Muscle layer of colon (tissue), 2 donors: ENCODE measurements around the gene CSK.

ENCODE experiments used
- H3K27ac ChIP-seq: one replicate; pipeline ENCODE4 v1.7.0; 2013; ENCODE audit warnings: low read depth, mild to moderate bottlenecking, low read length, moderate library complexity
- H3K27me3 ChIP-seq, 2 donors: one replicate each; pipeline ENCODE4 v1.7.0; 2013; ENCODE audit warnings: low read length in 2 of 2, mild to moderate bottlenecking in 2 of 2; ENCODE audit not compliant: insufficient read depth in 2 of 2, control insufficient read depth in 1 of 2
- H3K36me3 ChIP-seq: one replicate; pipeline ENCODE4 v1.7.0; 2013; ENCODE audit warnings: mild to moderate bottlenecking, low read length; ENCODE audit not compliant: insufficient read depth
- H3K4me1 ChIP-seq: one replicate; pipeline ENCODE4 v1.7.0; 2013; ENCODE audit warnings: mild to moderate bottlenecking, low read length; ENCODE audit not compliant: insufficient read depth
- H3K4me3 ChIP-seq, 2 donors: one replicate each; pipeline ENCODE4 v1.7.0; 2013; ENCODE audit warnings: low read length in 2 of 2, low read depth in 1 of 2, mild to moderate bottlenecking in 1 of 2, moderate library complexity in 1 of 2
- H3K9ac ChIP-seq: one replicate; pipeline ENCODE4 v1.7.0; 2013; ENCODE audit warnings: low read length
- H3K9me3 ChIP-seq: one replicate; pipeline ENCODE4 v1.7.0; 2013; ENCODE audit warnings: mild to moderate bottlenecking, low read length
- donor health status: abdominal sarcoma.
- donor health status: Adenocarcinoma of cecum.

CSK gene

DNA sequence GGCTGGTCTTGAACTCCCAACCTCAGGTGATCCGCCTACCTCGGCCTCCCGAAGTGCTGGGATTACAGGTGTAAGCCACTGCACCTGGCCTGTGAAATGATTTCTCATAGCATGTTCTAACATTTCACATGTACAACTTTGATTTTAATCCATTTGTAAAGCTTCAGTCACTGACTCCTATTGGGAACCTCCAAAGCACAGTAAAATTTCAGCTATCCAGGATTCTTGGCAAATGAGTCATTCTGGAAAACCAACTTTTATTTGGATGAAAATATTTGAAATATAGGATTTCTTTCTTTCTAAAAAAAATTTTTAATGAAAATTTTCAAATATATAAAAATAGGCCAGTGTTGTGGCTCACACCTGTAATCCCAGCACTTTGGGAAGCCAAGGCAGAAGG is 28.1 kb downstream of the CSK start:
- Histone ChIP-seq H3K27ac (no peak overlapping the region), H3K9me3 (no peaks in the 10 kb centered on the region), H3K4me1 (peaks cover 3% of the 10 kb centered on the region), H3K36me3 (no peaks in the 10 kb centered on the region), H3K9ac (no peak overlapping the region), H3K4me3 (no peak overlapping the region), H3K27me3 (no peaks in the 10 kb centered on the region)

DNA sequence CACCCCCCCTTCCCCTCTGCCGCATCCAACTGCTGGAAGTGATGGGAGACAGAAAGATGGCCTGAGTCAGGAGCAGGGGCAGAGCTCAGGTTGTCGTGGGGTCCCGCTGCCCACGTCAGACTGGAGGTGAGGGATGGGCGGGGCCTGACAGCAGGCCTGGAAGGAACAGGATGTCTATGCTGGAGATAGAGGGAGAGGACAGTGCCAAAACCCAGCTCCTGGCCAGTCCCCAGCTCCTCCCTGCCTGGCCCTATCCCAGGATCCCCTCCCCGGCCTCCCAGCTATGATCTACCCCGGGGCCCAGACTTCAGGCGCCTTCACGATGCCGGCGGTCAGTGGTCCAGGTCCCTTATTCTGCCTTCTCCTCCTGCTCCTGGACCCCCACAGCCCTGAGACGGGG is 30.7 kb downstream of the CSK start, which contains the start of gene LMAN1L:
LMAN1L (plus strand) TSS at position 303 of the 400 bp plus-strand sequence; CDS start at position 323, 20 bp downstream.
- no peaks in the 10 kb centered on the region for H3K36me3 ChIP-seq
- no peaks in the 10 kb centered on the region for H3K27me3 ChIP-seq
- no peaks in the 10 kb centered on the region for H3K9me3 ChIP-seq
- no peak within 1 kb of the TSS for H3K4me3 ChIP-seq
- peaks cover 14% of the 10 kb centered on the region for H3K4me1 ChIP-seq
- no peak within 1 kb of the TSS for H3K27ac ChIP-seq
- H3K9ac ChIP-seq, result no peak within 1 kb of the TSS

DNA sequence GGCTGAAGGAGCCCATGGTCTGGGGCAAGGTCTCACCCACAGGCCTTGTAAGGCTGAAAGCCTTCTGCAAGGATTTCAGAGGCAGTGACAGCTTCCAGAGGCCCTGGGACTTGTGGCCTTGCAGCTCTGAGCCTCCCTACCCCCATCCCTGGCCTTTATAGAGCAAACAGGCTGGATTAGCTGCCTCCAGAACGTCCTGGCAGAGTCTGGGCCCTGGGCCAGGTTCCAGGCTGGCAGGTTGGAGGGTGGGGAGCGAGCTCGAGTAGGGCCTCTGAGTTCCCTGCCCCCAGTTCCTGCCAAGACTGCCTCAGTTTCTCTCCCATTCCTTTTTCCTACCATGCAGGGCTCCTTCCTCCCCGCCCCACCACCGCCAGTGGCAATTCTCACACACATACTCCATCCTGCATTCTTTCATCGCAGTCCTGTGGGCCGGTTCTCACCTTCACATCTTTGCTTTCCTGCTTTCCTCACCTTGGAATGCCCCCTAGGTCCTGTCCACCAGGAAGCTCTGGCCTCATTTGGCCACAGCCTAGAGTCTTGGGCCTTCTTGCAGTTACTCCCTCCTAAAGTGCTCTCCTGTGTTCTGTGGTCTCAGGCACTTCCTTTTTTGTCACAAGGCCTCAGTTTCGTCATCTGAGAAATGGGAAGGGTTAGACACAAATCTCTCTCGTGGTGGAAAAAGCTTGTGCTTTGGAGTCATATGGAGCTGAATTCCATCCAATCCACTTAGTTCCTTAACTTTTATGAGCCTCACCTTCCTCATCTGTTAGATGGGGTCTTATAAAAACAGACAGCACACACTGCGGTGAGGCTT is 33.4 kb downstream of the CSK start:
- peaks cover 14% of the 10 kb centered on the region for H3K4me1 ChIP-seq
- H3K9me3 ChIP-seq, result no peaks in the 10 kb centered on the region
- H3K4me3 ChIP-seq, result no peak overlapping the region
- no peak overlapping the region for H3K27ac ChIP-seq
- no peaks in the 10 kb centered on the region for H3K36me3 ChIP-seq
- no peak overlapping the region for H3K9ac ChIP-seq
- no peaks in the 10 kb centered on the region for H3K27me3 ChIP-seq

DNA sequence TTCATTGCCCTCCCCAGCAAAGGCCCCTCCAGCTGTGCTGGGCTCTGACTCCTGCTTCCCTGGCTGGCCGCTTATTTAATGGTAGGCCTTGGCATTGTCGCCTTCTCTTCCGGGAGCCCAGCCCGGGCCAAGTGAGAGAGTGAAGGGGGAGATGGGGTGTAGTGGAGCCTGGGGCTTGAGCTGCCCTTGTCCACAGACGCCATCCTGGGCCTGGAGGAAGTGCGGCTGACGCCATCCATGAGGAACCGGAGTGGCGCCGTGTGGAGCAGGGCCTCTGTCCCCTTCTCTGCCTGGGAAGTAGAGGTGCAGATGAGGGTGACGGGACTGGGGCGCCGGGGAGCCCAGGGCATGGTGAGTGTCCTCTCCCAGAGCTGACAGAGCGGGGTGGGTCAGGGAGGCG is 34.1 kb downstream of the CSK start:
- no peaks in the 10 kb centered on the region for H3K27me3 ChIP-seq
- no peak overlapping the region for H3K4me3 ChIP-seq
- no peak overlapping the region for H3K27ac ChIP-seq
- H3K9ac ChIP-seq, result no peak overlapping the region
- H3K36me3 ChIP-seq, result no peaks in the 10 kb centered on the region
- no peaks in the 10 kb centered on the region for H3K9me3 ChIP-seq
- H3K4me1 ChIP-seq, result peaks cover 14% of the 10 kb centered on the region

DNA sequence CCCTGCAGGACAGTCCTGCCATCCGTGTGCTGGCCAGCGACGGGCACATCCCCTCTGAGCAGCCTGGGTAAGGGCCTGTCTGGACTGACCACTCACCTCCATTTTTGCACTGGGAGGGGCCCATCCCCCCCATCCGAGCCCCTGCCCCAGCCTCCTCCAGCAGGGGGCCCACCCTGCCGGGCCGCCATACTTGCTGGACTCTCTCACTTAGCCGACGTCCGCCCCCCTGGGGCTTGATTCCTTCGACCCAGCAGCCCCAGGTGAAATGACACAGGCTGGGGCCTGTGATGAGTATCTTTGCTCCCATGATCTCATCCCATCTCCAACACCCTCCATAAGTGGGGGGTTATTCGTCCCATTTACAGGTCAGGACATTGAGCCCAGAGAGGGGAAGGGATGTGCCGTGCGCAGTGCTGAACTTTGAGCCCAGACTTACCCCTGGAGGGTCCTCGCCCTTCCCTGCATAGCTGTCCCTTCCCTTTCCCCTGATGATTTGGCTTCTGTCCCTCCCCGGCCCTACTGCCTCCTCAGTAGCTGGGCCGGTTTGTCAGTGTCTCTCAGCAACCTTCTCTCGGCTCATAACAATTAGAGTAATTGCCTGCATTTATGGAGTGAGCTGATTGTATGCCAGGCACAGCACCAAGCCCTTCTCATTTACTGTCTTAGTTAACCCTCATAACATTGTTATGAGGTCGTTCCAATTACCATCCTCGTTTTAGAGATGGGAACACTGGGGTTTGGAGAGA is 34.9 kb downstream of the CSK start:
- Histone ChIP-seq H3K9ac (no peak overlapping the region), H3K9me3 (no peaks in the 10 kb centered on the region), H3K27me3 (no peaks in the 10 kb centered on the region), H3K27ac (peak overlapping the region; percentile 51), H3K4me1 (peaks cover 14% of the 10 kb centered on the region), H3K4me3 (no peak overlapping the region), H3K36me3 (no peaks in the 10 kb centered on the region)

DNA sequence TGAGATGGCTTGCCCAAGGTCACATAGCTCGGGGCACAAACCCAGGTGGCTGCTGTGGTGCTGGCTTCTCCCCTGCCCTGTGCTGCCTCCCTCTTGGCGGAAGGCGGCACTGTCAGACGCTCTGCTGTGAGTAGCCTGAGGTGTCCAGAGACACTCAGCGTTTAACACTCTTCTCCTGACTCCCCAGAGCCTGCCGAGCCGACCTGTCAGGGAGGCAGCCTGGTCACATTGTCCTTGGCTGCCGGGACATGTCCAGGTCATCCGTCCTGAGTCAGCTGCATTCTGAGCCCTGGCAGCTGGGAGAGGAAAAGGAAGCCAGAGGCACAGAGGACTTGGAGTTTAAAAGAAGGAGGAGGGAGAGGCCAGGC is 35.5 kb downstream of the CSK start:
- H3K9ac ChIP-seq, result no peak overlapping the region
- H3K27ac ChIP-seq, result no peak overlapping the region
- no peaks in the 10 kb centered on the region for H3K27me3 ChIP-seq
- no peaks in the 10 kb centered on the region for H3K36me3 ChIP-seq
- no peaks in the 10 kb centered on the region for H3K9me3 ChIP-seq
- peaks cover 14% of the 10 kb centered on the region for H3K4me1 ChIP-seq
- H3K4me3 ChIP-seq, result no peak overlapping the region

DNA sequence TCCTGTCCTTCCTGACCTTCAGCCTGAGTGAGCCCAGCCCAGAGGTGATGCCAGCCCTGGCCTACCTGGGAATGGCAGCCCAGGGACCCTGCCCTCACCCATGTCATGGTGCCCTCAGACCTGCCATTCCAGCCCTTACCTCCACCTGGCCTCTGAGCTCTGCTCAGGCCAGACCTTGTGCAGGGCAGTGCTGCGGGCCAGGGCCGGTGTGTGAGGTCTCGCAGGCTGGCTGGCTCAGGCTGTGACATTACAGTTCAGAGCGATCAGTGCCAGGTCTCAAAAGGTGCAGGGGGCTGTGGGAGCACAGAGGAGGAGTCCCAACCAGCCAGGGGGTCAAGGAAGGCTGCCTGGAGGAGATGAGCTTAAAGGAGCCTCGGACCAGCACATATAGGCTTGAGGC is 38.2 kb downstream of the CSK start:
- Histone ChIP-seq H3K27me3 (no peaks in the 10 kb centered on the region), H3K27ac (no peak overlapping the region), H3K4me1 (peaks cover 10% of the 10 kb centered on the region), H3K36me3 (no peaks in the 10 kb centered on the region), H3K9me3 (no peaks in the 10 kb centered on the region), H3K9ac (no peak overlapping the region), H3K4me3 (no peak overlapping the region)

DNA sequence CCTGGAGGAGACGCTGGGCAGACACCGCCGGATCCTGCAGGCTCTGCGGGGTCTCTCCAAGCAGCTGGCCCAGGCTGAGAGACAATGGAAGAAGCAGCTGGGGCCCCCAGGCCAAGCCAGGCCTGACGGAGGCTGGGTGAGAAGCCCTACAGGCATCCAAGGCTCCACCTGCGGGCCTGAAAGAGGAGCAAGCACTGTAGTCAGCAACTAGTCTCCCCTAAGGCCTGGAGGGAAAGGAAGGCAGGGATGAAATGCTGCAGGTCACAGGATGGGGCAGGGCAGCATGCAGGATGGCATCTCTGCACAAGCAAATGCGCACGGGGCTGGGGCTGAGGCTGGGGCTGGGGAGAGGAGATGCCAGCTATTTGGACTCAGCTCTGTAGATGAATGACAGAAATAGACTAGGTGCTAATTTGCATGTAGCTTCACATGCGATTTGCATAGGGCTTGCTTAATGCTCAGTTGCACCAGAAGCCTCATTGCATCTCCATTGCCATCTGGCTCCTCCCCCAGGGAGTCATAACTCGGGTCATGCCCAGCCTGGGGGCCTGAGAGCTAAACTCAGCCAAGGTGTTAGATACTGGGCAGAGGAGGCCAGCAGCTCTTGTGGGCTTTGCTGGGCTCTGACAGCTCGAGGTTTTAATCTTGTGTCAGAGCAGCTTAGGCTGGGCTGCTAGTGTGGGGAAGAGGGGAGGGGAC is 39.4 kb downstream of the CSK start:
- Histone ChIP-seq H3K4me1 (no peaks in the 10 kb centered on the region), H3K36me3 (no peaks in the 10 kb centered on the region), H3K27ac (no peak overlapping the region)

DNA sequence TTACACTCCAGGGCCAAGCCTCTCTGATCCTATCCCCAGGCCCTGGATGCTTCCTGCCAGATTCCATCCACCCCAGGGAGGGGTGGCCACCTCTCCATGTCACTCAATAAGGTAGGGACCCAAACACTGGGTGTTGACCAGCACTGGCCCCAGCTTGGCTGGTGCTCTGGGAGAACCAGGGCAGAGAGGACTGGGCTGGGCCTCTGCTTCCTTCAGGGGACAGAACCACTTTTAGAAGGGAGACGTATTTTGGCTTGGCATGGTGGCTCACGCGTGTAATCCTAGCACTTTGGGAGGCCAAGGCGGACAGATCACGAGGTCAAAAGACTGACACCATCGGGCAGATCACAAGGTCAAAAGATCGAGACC is 39.9 kb downstream of the CSK start:
- Histone ChIP-seq H3K4me1 (no peaks in the 10 kb centered on the region), H3K27me3 (peaks cover 0 to 3% of the 10 kb centered on the region in 2 donors), H3K27ac (no peak overlapping the region), H3K9me3 (no peaks in the 10 kb centered on the region), H3K9ac (no peak overlapping the region), H3K36me3 (no peaks in the 10 kb centered on the region), H3K4me3 (no peak overlapping the region)

More for the DNA sequence above, 39.4 kb downstream of the CSK start:
- H3K9ac ChIP-seq, result no peak overlapping the region
- no peaks in the 10 kb centered on the region for H3K27me3 ChIP-seq
- no peak overlapping the region for H3K4me3 ChIP-seq
- H3K9me3 ChIP-seq, result no peaks in the 10 kb centered on the region

DNA sequence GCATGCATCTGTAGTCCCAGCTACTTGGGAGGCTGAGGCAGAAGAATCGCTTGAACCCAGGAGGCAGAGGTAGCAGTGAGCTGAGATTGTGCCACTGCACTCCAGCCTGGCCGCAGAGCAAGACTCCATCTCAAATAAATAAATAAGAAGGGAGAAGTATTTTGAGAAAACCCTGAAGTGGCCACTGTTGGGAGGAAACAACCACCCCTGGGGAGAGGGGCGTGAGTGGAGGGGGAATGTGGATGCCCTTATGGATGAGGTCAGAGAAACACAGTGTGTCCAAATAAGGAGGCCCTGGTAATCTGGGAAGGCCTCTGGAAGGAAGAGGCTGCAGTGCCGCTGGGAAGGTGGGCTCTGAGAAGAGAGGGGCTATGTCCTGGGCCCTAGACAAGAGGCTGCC is 40.4 kb downstream of the CSK start:
- Histone ChIP-seq H3K9ac (no peak overlapping the region), H3K36me3 (no peaks in the 10 kb centered on the region), H3K27me3 (peaks cover 4 to 7% of the 10 kb centered on the region in 2 donors), H3K27ac (no peak overlapping the region), H3K4me3 (no peak overlapping the region), H3K4me1 (no peaks in the 10 kb centered on the region), H3K9me3 (no peaks in the 10 kb centered on the region)

DNA sequence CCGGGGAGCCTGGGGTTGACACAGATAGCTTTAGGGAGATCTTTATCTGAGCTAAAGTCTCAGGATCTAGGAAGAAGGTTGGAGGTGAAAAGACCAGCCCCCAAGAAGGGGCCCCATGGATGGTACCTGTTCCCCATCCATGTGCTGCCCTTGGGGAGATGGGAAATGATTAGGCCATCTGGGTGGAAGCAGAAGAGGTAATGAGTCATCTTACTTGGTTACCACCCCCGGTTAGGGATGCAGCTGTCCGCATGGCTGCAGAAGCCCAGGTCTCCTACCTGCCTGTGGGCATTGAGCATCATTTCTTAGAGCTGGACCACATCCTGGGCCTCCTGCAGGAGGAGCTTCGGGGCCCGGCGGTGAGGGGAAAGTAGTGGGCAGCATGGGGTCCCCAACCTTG is 41.4 kb downstream of the CSK start:
- no peak overlapping the region for H3K4me3 ChIP-seq
- no peak overlapping the region for H3K9ac ChIP-seq
- H3K4me1 ChIP-seq, result no peaks in the 10 kb centered on the region
- H3K27me3 ChIP-seq, result peaks cover 6 to 14% of the 10 kb centered on the region in 2 donors
- no peaks in the 10 kb centered on the region for H3K36me3 ChIP-seq
- no peak overlapping the region for H3K27ac ChIP-seq
- H3K9me3 ChIP-seq, result no peaks in the 10 kb centered on the region
